Activated naive CD4-positive, alpha-beta T cell treated with anti-CD3 and anti-CD28 coated beads for 36 hours (primary cell): ENCODE results near the gene SELPLG. TPM values are rescaled to one million over a fixed set of nuclear protein-coding genes. Genes with fewer than 3 reads are reported as not detected.

Experiments used
- CTCF ChIA-PET: fragments of 350-600 bp; sonication (Branson Sonifier 250); formaldehyde crosslinking; loops from one replicate; lab custom pipeline; 2021; ENCODE audit warnings: antibody characterized with exemption; lab: Charles Lee
- DNase-seq: peaks from one replicate; pipeline ENCODE4 v3.0.0-alpha.2; 2020
- H3K27ac Mint-ChIP-seq: one replicate; pipeline ENCODE4 v1.8.0; 2021; ENCODE audit warnings: mild to moderate bottlenecking, mixed read lengths
- H3K27me3 Mint-ChIP-seq: one replicate; pipeline ENCODE4 v1.8.0; 2021; ENCODE audit warnings: low read depth, mixed read lengths
- H3K36me3 Mint-ChIP-seq: one replicate; pipeline ENCODE4 v1.8.0; 2021; ENCODE audit warnings: low read depth, mixed read lengths
- H3K4me1 Mint-ChIP-seq: one replicate; pipeline ENCODE4 v1.8.0; 2021; ENCODE audit warnings: low read depth, mixed read lengths
- H3K4me3 Mint-ChIP-seq: one replicate; pipeline ENCODE4 v1.8.0; 2021; ENCODE audit warnings: mild to moderate bottlenecking, moderate library complexity, mixed read lengths
- H3K9me3 Mint-ChIP-seq: one replicate; pipeline ENCODE4 v1.8.0; 2021; ENCODE audit warnings: mixed read lengths
- intact Hi-C: fragments of 100-400 bp; cut with micrococcal nuclease; formaldehyde crosslinking; loops from one replicate; pipeline ENCODE4 v1.15.1; 2023
- total RNA-seq, 2 experiments: library from RNA; stranded (reverse); gene quantifications; one replicate each; pipeline ENCODE4 v1.2.3, GENCODE V29; 2021

Gene SELPLG
- total RNA-seq, 2 experiments from 2014 or later: 19.9 to 21.9 TPM

DNA sequence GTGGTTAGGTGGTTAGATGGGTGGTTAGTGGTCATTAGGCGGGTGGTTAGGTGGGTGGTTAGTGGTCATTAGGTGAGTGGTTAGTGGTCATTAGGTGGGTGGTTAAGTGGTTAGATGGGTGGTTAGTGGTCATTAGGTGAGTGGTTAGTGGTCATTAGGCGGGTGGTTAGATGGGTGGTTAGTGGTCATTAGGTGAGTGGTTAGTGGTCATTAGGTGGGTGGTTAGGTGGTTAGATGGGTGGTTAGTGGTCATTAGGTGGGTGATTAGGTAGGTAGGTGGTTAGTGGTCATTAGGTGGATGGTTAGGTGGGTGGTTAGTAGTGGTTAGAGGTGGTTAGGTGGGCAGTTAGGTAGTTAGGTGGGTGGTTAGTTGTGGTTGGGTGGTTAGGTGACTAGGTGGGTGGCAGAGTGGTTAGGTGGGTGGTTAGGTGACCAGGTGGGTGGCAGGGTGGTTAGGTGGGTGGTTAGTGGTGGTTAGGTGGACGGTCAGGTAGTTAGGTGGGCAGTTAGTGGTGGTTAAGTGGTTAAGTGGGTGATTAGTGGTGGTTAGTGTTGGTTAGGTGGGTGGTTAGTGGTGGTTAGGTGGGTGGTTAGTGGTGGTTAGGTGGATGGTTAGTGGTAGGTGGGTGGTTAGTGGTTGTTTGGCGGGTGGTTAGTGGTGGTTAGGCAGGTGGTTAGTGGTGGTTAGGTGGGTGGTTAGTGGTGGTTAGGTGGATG, 27.8 kb downstream of the SELPLG start:
- Mint-ChIP-seq H3K27me3 (no peaks in the 10 kb centered on the region), H3K9me3 (no peaks in the 10 kb centered on the region), H3K4me3 (no peak overlapping the region), H3K4me1 (no peaks in the 10 kb centered on the region), H3K27ac (no peak overlapping the region), H3K36me3 (no peaks in the 10 kb centered on the region)
- DNase-seq: no peak
- CTCF ChIA-PET: no interaction called here
- intact Hi-C loops: no loop called here

DNA sequence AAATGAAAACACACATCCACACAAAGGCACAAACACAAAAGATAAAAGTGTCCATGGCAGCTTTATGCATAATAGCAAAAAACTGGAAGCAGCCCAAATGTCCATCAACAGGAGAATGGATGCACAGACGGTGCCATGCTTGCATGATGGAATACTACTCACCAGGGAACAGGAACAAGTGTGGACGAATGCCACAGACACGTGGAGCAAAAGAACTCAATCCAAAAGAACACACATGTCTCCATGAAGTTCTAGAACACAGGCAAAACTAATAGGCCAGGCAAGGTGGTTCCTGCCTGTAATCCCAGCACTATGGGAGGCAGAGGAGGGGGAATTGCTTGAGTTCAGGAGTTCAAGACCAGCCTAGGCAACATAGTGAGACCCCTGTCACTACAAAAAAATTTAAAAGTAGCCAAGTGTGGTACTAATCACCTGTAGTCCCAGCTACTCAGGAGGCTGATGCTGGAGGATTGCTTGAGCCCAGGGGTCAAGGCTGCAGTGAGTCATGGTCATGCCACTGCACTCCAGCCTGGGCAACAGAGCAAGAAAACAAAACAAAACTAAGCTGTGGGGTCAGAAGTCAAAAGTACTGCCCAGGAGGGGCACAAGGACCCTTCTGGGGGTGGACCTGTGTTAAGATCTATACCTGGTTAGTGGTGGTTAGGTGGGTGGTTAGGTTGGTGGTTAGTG, 28.5 kb downstream of the SELPLG start:
- intact Hi-C loops: no loop called here
- Mint-ChIP-seq H3K36me3 (no peaks in the 10 kb centered on the region), H3K4me1 (no peaks in the 10 kb centered on the region), H3K4me3 (no peak overlapping the region), H3K9me3 (no peaks in the 10 kb centered on the region), H3K27me3 (no peaks in the 10 kb centered on the region), H3K27ac (no peak overlapping the region)
- no peak for DNase-seq
- CTCF ChIA-PET: interaction anchor here (1.1 to 1.4 kb wide), 5 partner anchors 8 to 37 kb away, joined by 3 to 5 read pairs (median 3); no protein-coding TSS in a partner anchor

DNA sequence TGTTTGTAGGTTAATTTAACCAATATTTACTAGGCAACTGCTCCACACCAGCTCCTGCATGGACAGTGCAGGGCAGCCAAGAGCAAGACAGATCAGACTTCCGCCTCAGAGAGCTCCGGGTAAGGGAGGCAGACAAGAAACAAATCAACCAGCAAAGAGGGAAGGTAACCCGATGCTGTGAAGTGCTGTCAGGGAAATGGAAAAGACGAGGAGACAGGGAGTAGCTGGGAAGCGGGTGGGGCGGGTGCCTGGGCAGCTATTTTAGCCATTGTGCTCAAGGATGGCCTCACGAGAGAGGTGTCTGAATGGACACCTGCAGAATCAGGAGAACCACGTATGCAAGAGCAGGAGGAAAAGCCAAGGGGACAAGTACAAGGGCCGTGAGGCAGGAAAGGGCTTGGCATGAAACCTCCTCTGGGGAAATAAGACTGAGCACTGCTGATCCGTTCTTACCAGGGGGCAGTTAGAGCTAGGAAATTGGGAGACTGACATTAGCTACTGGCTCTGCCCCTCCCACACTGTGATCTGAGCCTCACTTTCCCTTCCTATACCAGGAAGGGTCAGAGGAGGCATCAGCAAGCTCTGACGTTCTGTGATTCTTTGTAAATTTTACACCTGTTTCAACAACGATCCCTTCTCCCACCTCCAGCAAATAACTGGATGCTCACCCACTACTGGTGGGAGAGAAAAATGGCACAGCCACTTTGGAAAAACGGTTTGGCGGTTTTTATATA, 29.3 kb downstream of the SELPLG start:
- Mint-ChIP-seq H3K27me3 (no peaks in the 10 kb centered on the region), H3K36me3 (no peaks in the 10 kb centered on the region), H3K9me3 (no peaks in the 10 kb centered on the region), H3K27ac (no peak overlapping the region), H3K4me1 (no peaks in the 10 kb centered on the region), H3K4me3 (no peak overlapping the region)
- CTCF ChIA-PET: interaction anchor here (1.1 to 1.4 kb wide), 5 partner anchors 9 to 36 kb away, joined by 3 to 5 read pairs (median 3); no protein-coding TSS in a partner anchor
- intact Hi-C loops: no loop called here
- DNase-seq: no peak

- no peaks in the 10 kb centered on the region for H3K9me3 Mint-ChIP-seq
- H3K27me3 Mint-ChIP-seq: no peaks in the 10 kb centered on the region
- H3K36me3 Mint-ChIP-seq: no peaks in the 10 kb centered on the region
- H3K27ac Mint-ChIP-seq: no peak overlapping the region
- intact Hi-C loops: no loop called here
- DNase-seq: no peak
- H3K4me1 Mint-ChIP-seq: no peaks in the 10 kb centered on the region
- no peak overlapping the region for H3K4me3 Mint-ChIP-seq
- CTCF ChIA-PET: interaction anchor here (1.4 kb wide), 2 partner anchors 14 to 27 kb away, joined by 3 to 5 read pairs; no protein-coding TSS in a partner anchor
These were observed 30.0 kb downstream of the SELPLG start for GRCh38 chr12:108603743-108604142.

- CTCF ChIA-PET: no interaction called here
- Mint-ChIP-seq H3K9me3 (no peaks in the 10 kb centered on the region), H3K4me3 (no peak overlapping the region), H3K27me3 (no peaks in the 10 kb centered on the region), H3K36me3 (no peaks in the 10 kb centered on the region), H3K27ac (no peak overlapping the region), H3K4me1 (no peaks in the 10 kb centered on the region)
- intact Hi-C loops: no loop called here
- DNase-seq: no peak
These were observed 30.6 kb downstream of the SELPLG start for GRCh38 chr12:108602976-108603704.

DNA sequence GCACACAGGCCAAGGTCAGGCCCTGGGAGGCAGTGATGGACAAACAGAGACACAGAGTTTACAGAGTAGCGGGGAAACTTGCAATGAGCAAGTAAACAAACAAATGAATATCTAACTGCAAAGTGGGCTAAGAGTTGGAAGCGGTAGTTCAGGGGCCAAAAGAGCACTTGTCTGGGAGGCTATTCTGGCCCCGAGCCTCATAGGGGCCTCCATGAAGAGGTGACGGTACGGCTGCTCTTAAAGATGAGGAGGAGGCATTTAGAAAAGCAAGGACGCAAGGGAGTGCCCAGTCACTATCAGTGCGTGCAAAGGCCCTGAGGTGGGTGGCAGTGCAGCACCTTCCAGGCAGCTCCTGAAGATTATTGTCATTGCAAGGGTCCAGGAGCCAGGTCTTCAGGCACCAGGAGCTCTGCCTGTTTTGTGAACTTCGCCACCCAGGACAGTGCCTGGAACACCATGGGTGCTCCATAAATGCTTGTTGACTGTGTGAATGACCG, 31.4 kb downstream of the SELPLG start:
- Mint-ChIP-seq H3K27me3 (no peaks in the 10 kb centered on the region), H3K36me3 (no peaks in the 10 kb centered on the region), H3K4me1 (no peaks in the 10 kb centered on the region), H3K4me3 (no peak overlapping the region), H3K9me3 (no peaks in the 10 kb centered on the region), H3K27ac (no peak overlapping the region)
- DNase-seq: no peak
- CTCF ChIA-PET: interaction anchor here (0.7 kb wide), 1 partner anchor 229 kb away, joined by 3 read pairs; no protein-coding TSS in a partner anchor
- intact Hi-C loops: no loop called here

DNA sequence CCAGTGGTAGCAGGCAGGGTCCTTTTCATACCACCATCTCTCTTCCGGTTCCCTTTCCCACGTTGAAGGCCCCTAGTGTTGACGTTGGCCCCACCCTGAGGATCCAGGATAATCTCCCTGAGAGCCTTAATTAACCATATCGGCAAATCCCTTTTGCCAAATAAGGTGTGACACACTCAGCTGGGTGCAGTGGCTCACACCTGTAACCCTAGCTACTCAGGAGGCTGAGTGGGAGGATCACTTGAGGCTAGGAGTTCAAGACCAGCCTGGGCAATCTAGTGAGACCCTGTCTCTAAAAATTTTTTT, 33.0 kb downstream of the SELPLG start:
- Mint-ChIP-seq H3K4me3 (no peak overlapping the region), H3K27me3 (no peaks in the 10 kb centered on the region), H3K4me1 (no peaks in the 10 kb centered on the region), H3K9me3 (no peaks in the 10 kb centered on the region), H3K27ac (no peak overlapping the region), H3K36me3 (no peaks in the 10 kb centered on the region)
- intact Hi-C loops: no loop called here
- DNase-seq: no peak
- CTCF ChIA-PET: interaction anchor here (0.6 to 1.7 kb wide), 4 partner anchors 15 to 419 kb away, joined by 3 to 4 read pairs (median 4); no protein-coding TSS in a partner anchor

GRCh38 chr12:108599948-108600701, 33.6 kb downstream of the SELPLG start:
- Mint-ChIP-seq H3K4me1 (no peaks in the 10 kb centered on the region), H3K36me3 (no peaks in the 10 kb centered on the region), H3K4me3 (no peak overlapping the region), H3K9me3 (no peaks in the 10 kb centered on the region), H3K27ac (no peak overlapping the region), H3K27me3 (no peaks in the 10 kb centered on the region)
- CTCF ChIA-PET: interaction anchor here (0.8 to 1.7 kb wide), 3 partner anchors 16 to 19 kb away, joined by 4 read pairs; no protein-coding TSS in a partner anchor
- intact Hi-C loops: no loop called here
- DNase-seq: no peak

GRCh38 chr12:108599541-108599940, 34.2 kb downstream of the SELPLG start:
- no peak for DNase-seq
- Mint-ChIP-seq H3K4me1 (no peaks in the 10 kb centered on the region), H3K27me3 (no peaks in the 10 kb centered on the region), H3K36me3 (no peaks in the 10 kb centered on the region), H3K9me3 (no peaks in the 10 kb centered on the region), H3K27ac (no peak overlapping the region), H3K4me3 (no peak overlapping the region)
- intact Hi-C loops: no loop called here
- CTCF ChIA-PET: interaction anchor here (1.7 kb wide), 1 partner anchor 16 kb away, joined by 4 read pairs; no protein-coding TSS in a partner anchor

DNA sequence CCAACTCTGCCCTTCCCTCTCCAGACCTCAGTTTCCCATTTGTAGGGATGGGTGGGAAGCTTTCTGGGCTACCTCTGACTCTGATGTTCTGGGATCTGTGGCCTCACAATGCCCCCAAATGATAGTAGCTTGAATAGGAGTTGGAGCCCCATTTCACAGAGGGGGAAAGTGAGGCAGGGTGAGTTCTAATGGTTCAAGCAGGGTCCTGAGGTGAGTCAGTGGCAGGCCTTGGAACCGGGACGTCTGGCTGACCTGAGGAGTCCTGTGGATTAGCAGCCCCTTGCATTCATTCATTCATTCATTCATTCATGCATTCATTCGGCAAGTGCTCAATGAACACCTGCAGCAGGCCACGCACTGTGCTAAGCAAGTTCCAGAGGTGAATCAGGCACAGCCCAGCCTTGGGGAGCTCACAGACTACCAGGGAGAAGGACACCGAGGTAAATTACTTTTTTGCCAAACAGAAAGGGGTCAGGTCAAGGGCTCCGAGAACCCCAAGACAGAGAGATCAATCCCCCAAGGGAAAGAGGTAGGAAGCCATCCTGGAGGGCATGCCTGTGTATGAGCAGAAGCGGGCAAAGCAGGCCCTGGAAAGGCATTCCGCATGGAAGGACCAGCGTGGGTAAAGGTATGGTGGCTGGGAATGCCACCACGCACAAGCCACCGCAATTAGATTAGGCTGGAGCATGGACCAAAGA, 35.0 kb downstream of the SELPLG start:
- H3K36me3 Mint-ChIP-seq: no peaks in the 10 kb centered on the region
- no peaks in the 10 kb centered on the region for H3K4me1 Mint-ChIP-seq
- DNase-seq: no peak
- intact Hi-C loops: no loop called here
- no peak overlapping the region for H3K4me3 Mint-ChIP-seq
- no peaks in the 10 kb centered on the region for H3K27me3 Mint-ChIP-seq
- H3K9me3 Mint-ChIP-seq: no peaks in the 10 kb centered on the region
- CTCF ChIA-PET: interaction anchor here (1.0 kb wide), 1 partner anchor 12 kb away, joined by 3 read pairs; no protein-coding TSS in a partner anchor
- no peak overlapping the region for H3K27ac Mint-ChIP-seq
